IPS-NIHi7 (cell line): Measurements from ENCODE around the gene CYP39A1.
A peak's percentile ranks its signal among the peaks of the same experiment; 100 is the strongest.
"Not testable (repeated sequence)": the region's sequence is repeated elsewhere in the genome, so short reads cannot be mapped to it uniquely, and the experiment has no call there.

Experiments used
- DNase-seq: peaks from one replicate; pipeline ENCODE4 v3.0.0; 2012; ENCODE audit warnings: mixed read lengths; ENCODE audit errors: extremely low spot score

Gene CYP39A1

DNA sequence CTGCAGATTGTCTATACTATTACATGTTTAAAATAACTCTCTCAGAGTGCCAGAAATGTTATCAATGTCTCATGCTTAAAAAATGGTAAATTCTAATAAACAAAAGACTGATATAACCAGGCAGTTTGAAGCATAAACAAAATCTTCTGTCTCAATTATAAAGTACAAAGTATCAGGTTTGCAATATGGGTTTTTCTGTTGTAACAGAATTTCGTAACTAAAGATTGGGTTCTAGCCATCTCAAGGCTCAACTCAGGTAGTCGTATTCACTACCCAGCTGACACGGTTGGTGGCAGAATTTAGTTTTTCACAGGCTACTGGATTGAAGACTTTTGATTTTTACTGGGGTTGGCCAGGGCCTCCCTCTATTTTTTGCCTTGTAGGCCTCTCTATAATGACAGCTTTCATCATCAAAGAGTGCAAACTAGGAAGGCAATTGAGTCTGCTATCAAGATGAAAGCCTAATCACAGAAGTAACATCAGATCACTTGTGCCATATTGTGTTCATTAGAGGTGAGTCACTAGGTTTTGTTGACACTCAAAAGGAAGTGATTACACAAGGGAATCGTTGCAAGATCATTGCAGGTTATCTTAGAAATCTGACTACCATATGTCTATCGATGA, 3.6 kb downstream of the CYP39A1 start:
- DNase-seq: no peak

DNA sequence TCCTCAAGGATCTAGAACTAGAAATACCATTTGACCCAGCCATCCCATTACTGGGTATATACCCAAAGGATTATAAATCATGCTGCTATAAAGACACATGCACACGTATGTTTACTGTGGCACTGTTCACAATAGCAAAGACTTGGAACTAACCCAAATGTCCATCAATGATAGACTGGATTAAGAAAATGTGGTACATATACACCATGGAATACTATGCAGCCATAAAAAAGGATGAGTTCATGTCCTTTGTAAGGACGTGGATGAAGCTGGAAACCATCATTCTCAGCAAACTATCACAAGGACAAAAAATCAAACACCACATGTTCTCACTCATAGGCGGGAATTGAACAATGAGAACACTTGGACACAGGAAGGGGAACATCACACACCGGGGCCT, 4.5 kb downstream of the CYP39A1 start:
- not testable (repeated sequence) for DNase-seq

DNA sequence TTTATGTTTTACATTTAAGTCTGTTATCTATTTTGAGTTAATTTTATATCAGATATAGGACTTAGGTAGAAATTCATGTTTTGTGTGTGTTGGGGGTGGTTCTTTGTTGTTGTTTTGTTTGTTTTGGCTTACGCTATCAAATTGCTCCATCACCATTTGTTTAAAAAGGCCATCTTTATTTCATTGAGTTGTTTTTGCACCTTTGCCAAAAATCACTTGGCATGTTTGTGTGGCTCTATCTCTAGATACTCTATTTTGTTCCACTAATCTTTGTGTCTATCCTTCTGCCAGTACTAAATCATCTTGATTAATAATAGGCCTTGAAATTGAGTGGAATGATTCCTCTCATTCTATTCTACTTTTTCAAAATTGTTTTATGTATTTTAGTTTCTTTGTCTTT, 7.4 kb downstream of the CYP39A1 start:
- no peak for DNase-seq

DNA sequence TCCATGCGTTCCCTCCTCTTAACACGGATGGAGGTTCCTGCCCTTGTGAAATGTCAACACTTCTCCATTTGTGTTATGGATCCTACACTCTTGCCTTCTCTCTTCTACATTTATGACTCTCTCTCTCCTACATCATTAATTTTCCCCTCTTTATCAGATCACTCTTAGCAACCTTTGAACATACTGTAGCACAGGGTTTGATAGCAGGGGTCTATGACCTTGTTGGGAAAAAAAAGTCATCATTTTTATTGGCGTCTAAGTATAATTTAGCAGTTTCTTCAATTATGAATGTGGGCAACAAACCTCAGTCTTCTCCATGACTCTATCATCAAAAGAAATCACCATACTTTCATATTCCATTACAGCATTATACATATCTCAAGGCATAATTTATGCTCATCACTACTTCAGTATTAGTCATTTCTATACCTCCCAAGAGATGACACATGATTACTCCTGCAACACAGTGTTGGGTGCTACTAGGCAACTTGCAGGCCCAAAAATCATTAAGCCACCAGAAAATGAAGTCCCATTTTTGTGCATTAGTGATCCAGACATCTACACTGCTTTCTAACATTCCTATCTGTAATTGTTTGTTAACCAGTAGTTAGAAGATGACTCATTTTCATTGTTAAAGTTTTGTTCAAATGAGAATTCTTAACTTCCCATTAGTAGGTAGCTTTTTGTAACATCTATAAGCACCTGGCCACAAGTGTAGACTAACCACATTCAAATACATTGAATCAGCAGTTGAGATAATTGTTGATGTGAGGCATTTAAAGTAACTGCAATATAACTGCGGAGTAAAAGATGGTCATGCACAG, 9.5 kb downstream of the CYP39A1 start:
- no peak for DNase-seq

DNA sequence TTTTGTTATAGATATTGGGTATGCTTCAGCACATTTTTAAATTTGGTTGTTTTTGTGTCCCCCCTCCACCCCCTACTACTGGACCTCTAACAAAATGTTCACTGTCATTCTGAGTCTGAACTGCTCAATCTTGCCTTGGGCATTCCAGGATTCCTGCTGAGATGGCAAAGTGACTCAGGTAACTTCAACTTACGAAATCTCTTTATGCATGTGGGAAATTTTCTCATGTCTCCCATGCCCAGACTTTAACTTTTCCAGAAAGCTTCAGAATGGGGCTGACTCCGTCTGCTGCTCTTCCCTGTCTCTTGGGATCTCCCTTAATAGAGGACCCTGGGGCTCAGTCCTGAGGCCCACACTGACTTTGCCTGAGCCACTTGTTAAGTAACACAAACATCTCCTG, 14.0 kb downstream of the CYP39A1 start:
- no peak for DNase-seq

DNA sequence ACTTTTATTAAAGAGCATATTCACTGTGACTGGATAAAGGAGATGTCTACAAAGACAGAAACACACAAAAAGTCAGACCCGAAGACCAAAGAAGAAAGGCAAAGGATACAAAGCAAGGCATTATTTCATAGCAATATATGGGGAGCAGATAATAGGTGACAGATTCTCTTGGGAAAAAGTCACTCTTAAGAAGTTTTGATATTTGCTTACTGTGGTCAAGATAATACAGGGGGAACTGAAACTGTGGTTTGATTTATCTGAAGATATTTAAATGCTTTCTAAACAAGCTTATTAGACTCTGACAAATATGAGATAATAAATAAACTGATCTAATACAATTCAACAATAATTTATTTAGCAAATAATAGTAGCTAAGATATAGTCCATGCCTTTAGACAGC, 14.7 kb downstream of the CYP39A1 start:
- DNase-seq: no peak

DNA sequence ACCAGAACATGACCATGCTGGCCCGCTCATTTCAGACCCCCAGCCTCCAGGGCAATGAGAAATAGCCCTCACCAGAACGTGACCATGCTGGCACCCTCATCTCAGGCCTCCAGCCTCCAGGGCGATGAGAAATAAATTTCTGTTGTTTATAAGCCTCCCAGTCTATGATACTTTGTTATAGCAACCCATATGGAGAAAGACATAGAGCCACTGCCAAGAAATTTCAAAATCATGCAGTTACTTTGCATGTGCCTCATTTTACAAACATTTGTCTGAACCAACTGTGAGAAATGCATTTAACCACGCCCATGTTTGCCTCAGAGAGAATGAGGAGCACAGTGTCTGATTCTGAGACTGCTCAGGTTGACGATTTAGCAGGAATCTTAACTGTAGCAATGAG, 15.5 kb downstream of the CYP39A1 start:
- no peak for DNase-seq

DNA sequence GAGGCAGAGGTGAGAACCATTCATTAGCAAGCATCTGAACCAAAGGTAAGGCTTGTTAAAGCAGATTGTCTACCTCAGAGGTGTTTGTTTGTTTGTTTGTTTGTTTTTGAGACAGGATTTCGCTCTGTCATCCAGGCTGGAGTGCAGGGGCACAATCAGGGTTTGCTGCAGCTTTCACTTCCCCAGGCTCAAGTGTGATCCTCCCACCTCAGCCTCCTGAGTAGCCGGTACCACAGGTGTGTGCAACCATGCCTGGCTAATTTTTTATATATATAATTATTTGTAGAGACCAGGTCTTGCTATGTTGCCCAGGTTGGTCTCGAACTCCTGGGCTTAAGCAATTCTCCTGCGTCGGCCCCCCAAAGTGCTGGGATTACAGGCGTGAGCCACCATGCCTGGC, 17.2 kb downstream of the CYP39A1 start:
- DNase-seq: no peak

DNA sequence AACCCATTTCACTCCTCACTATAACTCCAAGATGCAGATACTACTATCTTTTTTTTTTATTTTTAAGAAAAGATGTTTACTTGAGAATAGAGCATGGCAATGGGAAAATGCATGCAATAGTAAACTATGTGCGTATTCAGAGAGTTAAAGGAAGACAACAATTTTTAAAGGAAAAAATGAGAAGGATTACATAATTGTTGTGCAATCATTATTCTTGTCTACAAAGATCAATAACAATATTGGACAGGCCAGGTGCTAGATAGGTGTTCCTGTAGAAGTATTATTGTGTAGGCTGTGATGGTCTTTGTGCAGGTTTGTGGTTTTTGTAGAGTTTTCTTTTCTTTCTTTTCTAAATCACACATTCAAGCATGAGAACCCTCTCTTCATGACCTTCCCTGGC, 20.6 kb downstream of the CYP39A1 start:
- DNase-seq: no peak

DNA sequence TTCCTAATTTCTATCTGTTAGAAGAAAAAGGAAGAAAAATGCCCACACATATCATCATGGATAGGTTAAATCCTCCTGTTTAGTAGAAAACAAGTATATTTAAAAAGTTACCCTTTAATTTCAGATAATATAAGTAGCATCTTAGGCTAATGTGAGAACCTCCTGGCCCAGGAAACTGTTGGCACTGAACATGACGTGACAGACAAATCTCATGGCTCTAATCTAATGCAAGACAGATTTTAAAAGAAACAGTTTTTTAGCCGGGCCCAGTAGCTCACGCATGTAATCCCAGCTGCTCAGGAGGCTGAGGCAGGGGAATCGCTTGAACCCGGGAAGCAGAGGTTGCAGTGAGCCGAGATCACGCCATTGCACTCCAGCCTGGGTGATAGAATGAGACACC, 22.9 kb downstream of the CYP39A1 start:
- DNase-seq: no peak

DNA sequence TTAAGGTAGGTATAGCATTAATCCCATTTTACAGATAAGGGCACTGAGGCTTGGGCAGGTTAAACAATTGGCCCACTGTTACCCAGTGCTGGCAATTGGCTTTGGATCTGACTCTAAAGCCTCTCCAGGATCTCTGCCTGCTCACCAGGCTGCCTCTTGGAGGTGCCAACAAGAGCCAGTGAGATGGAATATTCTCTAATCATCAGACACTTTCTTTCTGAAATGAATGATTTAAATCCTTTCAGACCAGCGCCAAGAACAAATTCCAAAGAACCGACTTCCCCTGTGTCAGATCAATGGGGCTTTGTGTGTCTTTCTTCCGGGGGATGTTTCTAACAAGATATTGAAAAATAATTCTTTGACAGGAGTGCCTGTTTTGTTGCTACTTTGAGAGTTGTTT, 23.6 kb downstream of the CYP39A1 start:
- no peak for DNase-seq

DNA sequence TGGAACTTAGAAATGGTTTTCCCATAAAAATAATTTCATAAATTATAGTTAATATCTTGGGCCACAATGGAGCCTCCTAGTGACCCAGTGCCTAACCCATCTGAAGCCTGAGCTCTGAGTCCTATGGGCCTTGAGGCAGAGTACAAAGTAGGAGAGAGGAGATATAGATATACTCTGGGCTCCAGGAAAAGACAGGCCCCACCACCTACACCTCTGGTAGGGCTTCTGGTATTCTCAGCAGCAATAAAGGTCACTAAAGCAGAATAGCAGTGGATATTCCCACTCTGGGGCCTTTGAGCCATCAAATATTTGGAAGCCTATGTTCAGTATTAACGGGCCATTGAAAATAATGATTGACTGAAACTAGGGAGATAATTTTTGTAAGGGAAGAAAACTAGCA, 24.1 kb downstream of the CYP39A1 start:
- DNase-seq: no peak

DNA sequence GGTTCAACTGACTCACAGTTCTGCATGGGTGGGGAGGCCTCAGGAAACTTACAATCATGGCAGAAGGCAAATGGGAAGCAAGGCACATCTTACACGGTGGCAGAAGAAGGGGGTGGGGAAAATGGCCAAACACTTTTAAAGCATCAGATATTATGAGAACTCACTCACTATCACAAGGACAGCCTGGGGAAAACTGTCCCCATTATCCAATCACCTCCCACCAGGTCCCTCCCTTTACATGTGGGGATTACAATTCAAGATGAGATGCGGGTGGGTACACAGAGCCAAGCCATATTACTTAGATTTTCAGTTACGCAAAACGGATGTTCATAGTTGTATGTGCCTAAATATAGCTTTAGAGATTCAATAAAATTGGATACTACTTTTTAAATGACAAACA, 25.6 kb downstream of the CYP39A1 start:
- DNase-seq: no peak

DNA sequence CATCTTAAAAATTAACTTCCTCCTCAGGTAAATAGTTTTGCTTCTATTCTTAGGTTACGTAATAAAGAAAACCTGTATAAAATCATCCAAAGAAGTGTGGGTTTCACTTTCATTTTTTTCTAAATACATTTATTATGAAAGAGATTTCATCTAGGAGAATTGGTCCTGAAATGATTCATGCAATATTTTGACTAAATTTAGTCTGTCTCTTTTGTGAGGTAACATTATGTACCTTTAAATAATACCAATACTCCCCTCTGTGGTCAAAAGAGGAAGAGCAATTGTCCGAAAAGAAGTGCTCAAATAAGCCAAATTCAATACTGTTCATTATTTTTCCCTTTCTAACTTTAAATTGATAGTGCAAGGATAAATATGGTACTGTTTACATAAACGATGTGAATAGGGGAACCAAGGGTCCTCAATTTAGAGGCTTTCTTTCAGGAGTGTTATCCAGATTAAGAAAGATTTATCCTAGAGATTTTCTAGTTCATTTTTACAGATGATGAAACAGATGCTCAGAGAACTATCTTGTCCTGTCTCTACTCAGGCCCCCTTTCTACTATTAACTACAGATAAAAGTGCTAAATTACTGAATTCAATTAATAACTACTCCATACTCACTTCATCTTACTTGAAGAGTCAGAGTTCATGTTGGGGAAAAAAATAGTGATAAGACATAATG, 26.2 kb downstream of the CYP39A1 start:
- DNase-seq: peak; percentile 11

DNA sequence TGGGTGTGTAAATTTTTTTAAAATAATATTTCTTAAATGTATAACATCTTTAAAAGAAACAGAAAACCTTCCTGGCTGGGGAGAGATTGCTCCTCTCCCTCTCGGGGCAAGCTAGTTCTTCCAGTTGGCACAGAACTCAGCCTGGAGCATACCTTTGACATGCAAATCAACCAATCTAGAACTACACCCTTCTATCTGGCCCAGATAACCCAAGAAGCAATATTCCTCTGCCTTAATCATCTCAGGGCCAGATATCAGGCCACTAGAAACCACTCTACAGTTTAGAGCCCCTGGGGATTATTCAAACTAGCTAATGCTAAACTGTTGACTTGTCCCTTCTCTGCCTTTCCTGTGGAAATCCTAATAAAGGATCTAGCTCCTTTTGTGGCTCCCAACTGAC, 33.9 kb downstream of the CYP39A1 start:
- DNase-seq: no peak

DNA sequence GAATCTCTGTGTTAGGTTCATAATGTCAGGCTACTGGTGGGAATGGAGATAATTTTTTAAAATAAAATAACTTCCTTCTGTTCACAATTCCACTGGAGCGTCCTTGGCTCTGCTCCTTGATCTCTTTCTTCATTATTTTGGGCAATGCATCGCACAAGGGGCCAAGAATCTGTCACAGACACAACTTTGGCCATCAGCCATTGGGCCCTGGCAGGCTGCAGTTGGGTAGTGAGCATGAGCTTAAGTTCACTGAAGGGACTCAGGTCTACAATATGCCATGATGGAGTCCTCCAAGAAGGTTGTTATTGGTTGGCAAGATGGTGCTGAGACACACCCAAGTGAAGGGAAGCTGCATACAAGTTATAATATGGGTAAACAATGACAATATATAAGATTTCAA, 40.0 kb downstream of the CYP39A1 start:
- no peak for DNase-seq

DNA sequence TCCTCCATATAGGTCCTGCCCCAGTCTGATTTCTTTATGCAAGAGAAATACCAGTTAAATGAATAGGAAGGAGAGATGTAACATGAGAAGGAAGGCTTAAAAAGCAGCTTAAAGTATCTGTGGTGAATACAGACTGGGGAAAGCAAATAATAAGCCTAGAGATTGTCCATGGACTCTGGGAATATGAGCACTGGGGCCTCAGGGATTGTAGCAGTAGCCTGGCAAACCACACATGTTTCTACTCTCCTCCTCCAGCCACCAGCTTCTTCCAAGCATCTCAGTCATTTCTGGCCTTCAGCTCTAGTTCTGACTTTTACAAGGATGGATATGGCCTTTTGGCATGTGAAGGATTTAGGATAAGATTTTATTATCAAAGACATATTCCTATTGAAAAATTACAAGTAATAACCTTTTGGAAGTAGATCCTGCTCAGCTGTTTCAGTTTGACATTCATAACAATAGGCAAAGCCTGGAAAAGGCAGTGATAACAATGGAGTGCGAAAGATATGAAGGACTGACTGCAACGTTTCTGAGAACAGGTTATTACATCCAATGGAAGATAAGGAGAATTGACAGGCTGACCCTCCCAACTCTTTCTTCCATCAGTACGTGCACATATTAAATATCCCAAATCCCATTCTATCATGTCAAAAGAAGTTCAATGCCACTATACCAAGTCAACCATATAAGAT, 41.6 kb downstream of the CYP39A1 start:
- no peak for DNase-seq

DNA sequence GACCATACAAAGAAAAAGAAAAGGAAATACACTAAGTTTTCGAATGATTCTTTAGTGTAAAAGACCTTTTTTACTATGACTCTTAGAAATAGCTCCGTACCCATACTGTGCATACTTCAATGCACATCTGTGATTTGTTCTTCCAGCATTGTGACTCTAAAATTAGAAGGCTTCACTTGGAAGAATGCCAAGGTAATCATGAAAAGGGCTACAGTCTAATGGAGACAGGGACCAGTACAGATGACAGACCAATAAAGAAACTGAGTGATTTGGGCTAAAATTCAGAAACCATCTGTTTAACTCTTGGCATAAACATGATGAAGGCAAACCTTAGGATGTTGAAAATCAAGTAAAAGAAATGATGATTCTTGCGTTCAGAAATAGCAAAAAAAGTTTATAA, 46.3 kb downstream of the CYP39A1 start:
- DNase-seq: no peak

DNA sequence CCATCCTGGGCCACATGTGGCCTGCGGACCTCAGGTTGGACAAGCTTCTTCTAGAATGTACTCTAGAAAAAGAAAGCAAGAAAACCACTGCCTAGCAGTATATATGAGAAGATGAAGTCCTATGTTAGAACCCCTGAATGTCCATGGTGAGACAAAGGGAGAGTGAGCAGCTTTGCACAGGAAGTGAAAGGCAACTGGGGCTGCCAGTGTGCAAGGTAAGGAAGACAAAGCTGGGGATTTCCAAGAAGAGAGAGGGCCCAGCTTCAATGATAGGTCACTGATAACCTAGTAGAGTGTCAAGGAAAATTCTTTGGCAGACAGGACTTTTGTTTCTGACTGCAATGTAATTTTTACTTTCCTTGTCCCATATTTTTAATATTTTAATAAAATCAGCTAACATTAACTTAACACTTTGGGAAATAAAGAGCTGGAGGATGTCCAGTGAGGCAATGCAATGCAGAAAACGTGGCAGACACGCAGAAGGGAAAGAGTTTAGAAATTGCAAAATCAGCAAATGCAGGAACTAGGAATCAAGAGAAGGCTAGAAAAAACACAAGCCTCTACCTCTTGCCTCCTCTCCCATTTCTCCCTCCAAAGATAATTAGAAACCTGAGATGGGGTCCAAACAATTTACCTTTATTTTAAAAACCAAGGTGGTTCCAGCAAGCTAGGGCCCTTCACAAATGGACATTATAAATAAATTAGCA, 47.4 kb downstream of the CYP39A1 start:
- no peak for DNase-seq

DNA sequence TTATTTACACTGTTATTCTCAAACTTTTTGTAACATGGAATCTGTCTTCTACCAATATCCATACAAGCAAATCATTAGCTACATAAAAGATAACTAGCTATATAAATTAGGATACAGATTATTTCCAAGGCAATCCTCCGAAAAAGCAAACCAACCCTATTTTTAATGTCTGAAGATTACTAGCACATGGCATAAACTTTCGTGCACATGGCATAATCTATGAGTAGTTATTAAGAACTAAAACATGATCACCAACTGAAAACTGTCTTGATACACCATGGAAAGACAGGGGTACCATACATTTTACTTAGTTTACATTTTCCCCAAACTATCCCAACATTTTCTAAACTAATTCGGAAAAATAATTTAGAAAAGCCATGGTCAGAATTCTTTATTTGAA, 54.4 kb downstream of the CYP39A1 start:
- DNase-seq: no peak

DNA sequence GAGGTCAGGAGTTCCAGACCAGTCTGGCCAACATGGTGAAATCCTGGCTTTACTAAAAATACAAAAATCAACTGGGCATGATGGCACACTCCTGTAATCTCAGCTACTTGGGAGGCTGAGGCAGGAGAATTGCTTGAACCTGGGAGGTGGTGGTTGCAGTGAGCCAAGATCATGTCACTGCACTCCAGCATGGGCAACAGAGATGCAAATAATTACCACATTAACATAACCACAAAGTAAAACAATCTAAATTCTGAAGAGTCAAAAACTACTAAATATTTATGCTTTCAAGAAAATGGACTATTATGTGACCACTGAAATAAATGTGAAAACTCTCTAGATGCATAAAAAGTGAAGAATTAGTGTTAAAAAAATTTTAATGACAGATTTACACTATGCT, 59.9 kb downstream of the CYP39A1 start:
- DNase-seq: no peak

DNA sequence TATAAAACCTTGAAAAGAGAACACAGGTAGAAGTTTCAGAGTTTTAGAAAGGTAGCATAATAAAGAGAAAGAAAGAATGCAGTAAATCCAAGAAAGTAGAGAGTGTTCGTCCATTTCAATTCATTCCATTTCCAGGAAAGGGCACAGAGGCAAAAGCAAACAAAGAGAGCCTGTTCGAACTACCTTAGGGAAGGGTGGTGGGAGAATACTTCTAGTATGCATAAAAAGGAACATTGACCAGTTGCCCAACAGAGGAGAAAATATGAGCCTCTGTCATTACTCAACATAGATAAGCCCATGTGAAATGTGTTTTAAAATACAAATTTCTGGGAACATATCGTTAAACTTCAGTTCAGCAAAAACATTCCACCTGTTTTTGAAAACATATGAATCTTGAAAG, 60.6 kb downstream of the CYP39A1 start:
- DNase-seq: no peak
